NCI-H1436 treated with DMSO at 0.1 percent for 48 hours (cell line): ENCODE data around the gene QSOX2.

Source experiments
- DNase-seq: peaks from one replicate; lab custom pipeline; 2025; lab: John Stamatoyannopoulos, UW

Gene QSOX2

GRCh38 chr9:136283291-136284235 is 38.0 kb upstream of the QSOX2 start:
- DNase-seq = no peak

DNA sequence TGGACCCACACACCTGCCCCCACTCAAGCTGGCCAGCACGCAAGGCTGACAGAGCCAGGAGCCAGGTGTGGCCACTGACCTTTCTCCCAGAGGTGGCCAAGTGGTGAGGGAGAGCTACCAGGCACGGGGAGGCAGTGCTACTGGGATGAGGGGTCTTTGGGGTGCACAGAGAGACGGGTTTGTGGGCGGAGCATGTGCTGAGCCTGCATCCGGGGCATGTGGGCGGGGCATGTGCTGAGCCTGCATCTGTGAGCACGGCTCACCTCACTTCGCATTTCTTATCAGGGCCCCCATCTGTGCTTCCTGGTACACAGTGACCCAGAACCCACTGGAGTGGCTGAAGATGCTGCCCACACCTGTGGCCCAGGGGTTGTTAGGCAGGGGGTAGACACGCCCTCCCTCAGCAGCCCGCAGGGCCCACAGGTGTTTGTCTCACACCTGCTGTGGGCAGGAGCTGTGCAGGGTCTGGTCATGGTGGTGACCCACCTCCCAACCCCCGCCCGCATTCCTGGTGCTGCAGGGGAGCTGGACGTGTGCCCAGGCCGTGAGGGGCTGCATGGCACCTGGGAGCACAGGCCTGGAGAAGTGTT is 36.8 kb upstream of the QSOX2 start:
- DNase-seq = no peak

DNA sequence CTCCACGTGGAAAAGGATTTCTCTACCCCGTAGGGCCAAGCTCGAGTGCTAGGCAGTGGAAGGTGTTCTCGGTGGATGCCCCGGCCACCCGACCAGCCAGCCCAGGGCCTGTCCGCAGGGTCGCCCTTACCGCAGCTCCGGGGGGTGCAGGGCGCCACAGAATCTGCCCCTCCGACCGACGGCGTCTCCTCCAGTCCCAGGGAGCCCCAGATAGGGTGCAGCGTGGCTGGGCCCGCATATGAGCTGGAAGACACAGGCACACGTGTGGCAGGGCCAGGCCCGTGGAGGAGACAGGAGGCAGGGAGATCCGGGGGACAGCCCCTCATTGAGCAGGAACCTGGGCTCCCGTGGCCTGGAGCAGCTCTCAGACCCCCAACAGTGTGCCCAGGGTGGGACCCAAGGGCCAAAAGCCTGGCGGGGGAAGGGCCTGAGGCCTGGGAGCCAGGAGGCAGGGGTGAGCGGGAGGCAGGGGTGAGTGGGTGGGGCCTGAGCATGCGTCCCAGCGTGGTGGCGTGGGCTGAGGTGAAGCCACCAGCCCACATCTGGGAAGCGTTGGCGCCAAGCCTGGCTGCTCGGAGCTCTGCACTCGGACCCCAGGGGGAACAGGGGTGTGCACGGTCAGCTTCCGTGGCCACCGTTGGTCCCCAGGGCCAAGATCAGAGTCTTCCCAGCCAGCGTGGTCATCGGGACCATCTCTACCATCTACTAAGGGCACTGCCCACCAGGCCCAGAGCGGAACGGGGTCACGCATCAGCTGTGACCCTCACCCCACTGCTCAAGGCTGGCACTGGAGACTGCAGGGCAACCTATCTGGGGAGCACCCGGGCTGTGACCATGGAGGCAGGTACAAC is 36.0 kb upstream of the QSOX2 start:
- DNase-seq = no peak

GRCh38 chr9:136280535-136281315 is 35.1 kb upstream of the QSOX2 start:
- no peak for DNase-seq

- DNase-seq = no peak
Measured at GRCh38 chr9:136279471-136279870, 33.9 kb upstream of the QSOX2 start.

DNA sequence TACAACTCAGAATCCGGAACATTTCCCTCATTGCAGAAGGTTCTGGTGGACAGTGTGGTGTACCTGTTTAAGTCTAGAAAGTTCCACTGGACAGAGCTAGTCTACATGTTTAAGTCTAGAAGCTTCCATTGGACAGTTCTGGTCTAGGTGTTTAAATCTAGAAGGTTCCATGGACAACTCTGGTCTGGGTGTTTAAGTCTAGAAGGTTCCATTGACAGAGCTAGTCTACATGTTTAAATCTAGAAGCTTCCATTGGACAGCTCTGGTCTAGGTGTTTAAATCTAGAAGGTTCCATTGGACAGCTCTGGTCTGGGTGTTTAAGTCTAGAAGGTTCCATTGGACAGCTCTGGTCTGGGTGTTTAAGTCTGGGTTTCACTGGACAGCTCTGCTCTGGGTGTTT is 33.3 kb upstream of the QSOX2 start:
- no peak for DNase-seq

DNA sequence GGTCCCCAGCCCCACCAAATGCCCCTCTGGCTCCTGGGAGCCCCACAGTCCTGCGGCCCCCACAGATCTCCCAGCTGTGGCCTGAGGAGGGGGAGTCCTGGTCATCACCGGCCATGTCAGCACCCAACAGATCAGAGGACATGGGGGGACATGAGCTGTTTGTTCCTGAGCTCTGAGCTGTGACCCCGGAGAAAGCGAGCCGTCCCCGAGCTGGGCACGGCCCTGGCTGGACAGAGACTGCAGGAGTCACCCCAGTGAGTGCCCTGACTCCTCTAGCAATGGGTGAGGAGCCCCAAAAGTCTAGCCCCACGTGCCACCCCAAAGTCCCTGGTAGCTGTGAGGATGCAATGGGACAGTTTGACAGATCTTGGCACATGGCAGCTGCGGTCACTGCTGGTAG is 32.6 kb upstream of the QSOX2 start:
- no peak for DNase-seq

- no peak for DNase-seq
Measured at GRCh38 chr9:136277746-136278145, 32.1 kb upstream of the QSOX2 start.

GRCh38 chr9:136276716-136277115 is 31.1 kb upstream of the QSOX2 start:
- no peak for DNase-seq

GRCh38 chr9:136275655-136276429 is 30.2 kb upstream of the QSOX2 start:
- no peak for DNase-seq

- DNase-seq = no peak
Measured at GRCh38 chr9:136274786-136275654, 29.4 kb upstream of the QSOX2 start.

DNA sequence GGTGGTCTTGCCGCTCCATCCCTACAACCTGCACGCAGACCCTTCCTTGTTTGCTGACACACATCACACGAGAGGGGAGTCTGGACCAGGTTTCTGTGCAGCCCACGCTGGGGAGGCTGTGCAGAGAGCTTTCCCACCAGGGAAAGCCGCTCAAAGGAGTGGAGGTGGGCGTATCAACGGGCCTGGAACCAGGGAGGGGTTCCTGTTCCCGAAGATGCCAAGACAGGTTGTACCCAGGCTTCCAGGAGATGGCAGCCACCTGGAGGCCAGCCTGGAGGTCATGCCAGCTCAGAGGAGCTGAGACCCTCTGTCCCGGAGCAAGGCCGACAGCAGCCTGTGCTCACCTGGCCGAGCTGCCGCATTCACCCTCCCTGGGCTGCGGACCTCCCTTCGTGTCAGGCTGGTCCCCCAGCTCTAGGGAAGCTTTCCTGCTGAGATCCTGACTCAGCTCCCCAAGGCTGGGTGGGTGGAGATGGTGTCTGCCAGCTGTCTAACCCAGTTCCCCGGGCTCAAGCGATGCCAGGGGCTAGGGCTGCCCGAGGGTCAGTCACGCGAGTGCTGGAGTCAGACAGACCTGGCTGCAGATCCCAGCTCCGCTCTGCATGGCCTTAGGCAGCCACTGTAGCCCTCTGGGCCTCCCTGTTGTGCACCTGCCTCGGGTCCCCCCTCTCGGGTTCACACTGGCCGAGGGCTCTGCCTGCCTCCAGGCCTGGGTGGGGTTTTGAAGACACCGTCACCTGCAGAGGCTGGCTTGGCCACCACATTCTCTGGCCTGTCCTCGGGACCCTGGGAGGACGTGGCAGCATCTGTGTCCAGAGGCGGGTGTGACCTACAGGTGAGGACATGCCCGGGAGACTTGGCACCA is 28.5 kb upstream of the QSOX2 start:
- DNase-seq = no peak

DNA sequence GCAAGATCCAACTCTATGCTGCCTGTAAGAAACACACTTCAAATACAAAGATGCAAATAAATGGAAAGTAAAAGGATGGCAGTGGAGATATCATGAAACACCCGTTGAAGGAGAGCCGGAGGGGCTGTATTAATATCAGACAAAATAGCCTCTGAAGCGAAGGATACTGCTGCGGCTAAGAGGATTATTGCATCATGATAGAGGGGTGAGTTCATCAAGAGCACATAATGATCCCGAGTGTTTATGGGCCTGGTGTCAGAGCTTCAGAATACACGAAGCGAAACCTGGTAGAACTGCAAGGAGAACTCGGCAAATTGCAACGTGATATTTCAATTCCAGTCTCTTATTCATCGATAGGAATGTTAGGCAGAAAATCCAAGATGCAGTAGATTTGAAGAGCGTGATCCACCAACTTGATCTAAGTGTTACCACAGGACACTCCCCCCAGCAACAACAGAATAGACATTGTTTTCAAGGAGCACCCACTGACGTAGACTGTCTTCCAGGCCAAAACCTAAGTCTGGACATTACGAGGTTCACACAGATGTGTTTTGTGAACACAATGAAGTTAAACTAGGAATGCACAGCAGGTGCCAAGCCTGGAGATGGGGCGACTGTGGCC is 27.7 kb upstream of the QSOX2 start:
- DNase-seq = no peak

- no peak for DNase-seq
Measured at GRCh38 chr9:136270173-136270705, 24.6 kb upstream of the QSOX2 start.

DNA sequence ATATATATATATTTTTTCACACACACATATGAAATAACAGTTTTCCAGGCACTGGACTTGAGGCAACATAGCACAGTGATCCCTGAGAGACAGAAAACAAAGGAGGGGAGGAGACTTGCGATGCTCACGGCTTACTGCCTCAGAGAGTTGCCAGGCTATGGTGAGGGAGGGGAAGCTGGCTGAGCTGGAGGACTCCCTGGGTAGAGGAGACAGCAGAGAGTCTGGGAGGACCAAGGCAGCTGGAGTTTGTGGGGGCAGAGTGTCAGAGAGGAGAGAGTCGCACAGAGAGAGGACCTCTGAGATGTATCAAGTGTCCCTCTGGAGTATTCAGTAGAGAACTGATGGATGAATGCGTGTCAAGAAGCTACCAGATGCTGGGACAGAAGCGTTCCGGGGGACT is 23.1 kb upstream of the QSOX2 start:
- DNase-seq = no peak

DNA sequence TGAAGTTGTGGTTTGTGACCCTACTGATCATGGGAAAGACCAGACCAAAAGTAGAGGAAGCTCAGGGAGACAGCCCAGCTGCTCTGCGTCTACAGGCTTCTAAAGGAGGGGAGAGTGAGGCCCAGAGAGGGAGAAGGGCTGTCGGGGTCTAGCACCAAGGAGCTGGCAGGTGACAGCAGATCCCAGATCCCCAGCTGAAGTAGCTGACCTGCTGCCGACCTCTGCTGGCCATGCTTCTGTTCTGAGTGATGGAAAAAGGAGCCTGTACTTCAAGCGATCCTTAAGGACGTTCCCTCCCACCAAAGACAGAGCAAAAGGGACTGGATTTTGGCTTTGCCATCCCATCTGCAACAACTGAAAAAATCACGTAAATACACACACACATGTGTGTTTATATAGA is 22.7 kb upstream of the QSOX2 start:
- no peak for DNase-seq

GRCh38 chr9:136267261-136268111 is 21.9 kb upstream of the QSOX2 start:
- DNase-seq = peak; percentile 35
